NCI-H1048 (cell line): Measurements from ENCODE around the gene DHRS9.
"Not testable (repeated sequence)": the region's sequence is repeated elsewhere in the genome, so short reads cannot be mapped to it uniquely, and the experiment has no call there.

Experiments used
- DNase-seq: peaks from one replicate; lab custom pipeline; 2025; lab: John Stamatoyannopoulos, UW

The DHRS9 gene

DNA sequence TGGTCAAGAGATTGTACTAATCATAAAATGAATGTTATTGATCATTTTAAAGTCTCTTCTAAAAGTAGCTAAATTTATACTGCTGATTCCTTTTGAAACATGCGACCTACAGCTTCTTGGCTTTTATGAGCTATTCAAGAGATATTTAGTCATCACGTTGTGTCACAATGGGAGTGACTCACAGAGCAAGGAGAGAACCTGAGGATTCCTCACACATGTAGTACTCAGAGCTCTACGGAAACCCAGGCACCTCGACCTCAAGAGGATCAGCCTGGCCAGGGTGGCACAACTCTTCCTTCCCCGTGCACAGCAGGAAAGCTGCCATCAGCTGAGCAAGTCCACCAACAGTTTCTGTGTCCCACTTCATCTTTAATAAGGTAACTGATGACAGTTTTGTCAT lies at the start of gene DHRS9:
TSS of gene DHRS9 (plus strand) at position 223 of the 400 bp plus-strand sequence. CDS start 12,019 bp downstream, outside the sequence.
- no peak for DNase-seq

DNA sequence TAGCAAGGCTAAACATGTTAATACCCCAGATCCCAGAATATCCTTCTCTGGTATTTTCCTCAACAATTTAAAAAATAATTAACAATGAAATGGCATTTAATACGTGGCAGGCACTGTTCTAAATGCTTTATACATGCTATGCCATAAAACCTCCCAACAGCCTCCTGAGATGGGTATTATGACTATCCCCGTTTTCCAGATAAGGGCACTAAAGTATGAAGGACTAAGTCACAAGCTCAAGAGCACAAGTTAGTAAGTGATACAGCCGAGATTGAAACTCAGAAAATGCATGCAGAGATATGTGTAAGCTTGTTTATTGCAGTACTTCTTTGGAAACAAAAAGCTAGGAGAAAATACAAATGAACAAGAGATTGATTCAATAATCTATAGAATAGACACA lies 46.2 kb upstream of the DHRS9 start:
- DNase-seq: no peak

GRCh38 chr2:169026056-169026455 lies 43.3 kb upstream of the DHRS9 start:
- no peak for DNase-seq

GRCh38 chr2:169027234-169027633 lies 42.1 kb upstream of the DHRS9 start:
- no peak for DNase-seq

DNA sequence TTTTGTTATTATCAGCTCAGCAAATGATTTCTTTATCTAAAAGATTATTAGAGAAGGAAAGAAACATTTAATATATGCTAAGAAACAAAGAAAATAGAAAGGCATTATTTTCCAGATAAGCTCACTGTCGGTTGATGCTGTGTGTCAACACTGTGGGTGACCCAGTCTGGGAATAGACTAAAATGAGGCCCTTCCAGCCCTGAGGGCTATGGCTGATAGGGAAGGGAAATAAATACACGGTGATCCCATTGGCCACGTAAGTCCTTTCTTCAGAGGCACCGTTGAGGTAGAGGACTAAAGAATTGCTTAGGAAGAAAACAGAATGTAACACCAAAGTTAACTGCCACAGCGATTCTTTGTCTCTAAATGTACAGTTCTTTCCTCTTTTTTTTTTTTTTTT lies 40.0 kb upstream of the DHRS9 start:
- DNase-seq: no peak

- no peak for DNase-seq
Observed at GRCh38 chr2:169031202-169031601, 38.2 kb upstream of the DHRS9 start, which contains the start of gene ABCB11. Gene ABCB11 (minus strand): TSS chr2:169031324. CDS start chr2:169018125, 13,199 bp downstream.

DNA sequence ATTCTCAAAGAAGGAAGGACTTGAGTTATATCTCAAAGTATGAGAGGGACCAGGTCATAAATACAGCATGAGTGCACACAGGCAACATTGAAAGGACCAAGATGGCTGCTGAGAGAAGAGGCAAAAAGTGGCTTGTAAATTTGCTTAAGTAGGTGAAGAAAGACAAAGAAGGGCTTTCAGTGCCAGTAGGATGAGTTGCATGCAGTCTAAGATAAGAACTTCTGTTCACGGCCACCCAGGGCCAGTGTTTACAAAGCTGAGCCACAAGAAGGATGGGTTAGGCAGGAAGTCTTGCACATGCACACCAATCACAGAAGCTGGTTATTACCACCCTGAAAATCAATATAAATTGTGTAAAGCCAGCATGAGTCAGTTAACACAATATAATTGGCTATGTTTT lies 35.1 kb upstream of the DHRS9 start:
- no peak for DNase-seq

- no peak for DNase-seq
Observed at GRCh38 chr2:169034984-169035544, 34.3 kb upstream of the DHRS9 start.

- DNase-seq: no peak
Observed at GRCh38 chr2:169035887-169036286, 33.5 kb upstream of the DHRS9 start.

DNA sequence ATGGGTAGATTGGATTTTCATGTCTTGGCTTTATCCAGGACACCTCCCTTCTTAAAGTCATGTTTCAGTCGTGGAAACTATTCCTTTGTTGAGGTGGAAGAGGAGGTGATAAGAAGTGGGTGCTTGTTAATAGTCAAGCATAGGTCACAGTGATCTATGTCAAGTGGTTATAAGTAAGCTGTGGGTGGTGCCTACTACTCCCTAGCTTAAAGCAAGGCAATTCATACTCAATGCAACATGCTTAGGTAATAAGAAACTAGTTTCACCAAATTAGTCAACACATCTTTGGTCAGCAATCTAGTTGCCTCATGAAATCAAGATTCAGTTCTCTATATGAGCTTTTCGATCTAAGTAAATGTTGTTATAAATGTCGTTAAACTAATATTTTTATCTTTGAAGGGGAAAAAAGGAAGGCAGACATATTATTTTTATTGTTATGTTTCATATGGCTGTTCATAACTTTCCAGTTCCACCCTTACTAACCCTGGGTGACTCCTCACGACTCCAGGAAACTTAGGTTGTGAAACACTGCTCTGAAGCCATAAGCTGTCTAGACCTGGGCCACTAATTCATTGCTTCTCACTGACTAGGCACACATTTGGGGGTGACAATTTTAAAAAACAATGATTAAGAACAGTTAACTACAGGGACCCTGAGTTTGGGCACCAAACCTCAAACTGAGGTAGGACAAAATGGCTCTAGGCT lies 32.5 kb upstream of the DHRS9 start:
- DNase-seq: no peak

GRCh38 chr2:169038338-169038757 lies 31.0 kb upstream of the DHRS9 start:
- no peak for DNase-seq

GRCh38 chr2:169039702-169040101 lies 29.7 kb upstream of the DHRS9 start:
- DNase-seq: no peak

GRCh38 chr2:169041594-169041993 lies 27.8 kb upstream of the DHRS9 start:
- DNase-seq: no peak

DNA sequence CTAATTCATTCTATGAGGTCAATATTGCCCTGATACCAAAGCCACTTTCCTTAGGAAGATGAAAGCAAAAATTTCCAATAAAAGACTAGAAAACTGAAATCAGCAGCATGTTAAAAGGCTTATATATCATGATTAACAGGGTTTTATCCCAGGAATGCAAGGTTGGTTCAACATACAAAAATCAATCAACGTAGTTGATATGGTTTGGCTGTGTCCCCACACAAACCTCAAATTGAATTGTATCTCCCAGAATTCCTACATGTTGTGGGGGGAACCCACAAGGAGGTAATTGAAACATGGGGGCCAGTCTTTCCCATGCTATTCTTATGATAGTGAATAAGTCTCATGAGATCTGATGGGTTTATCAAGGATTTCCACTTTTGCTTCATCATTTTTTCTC lies 26.5 kb upstream of the DHRS9 start:
- no peak for DNase-seq

DNA sequence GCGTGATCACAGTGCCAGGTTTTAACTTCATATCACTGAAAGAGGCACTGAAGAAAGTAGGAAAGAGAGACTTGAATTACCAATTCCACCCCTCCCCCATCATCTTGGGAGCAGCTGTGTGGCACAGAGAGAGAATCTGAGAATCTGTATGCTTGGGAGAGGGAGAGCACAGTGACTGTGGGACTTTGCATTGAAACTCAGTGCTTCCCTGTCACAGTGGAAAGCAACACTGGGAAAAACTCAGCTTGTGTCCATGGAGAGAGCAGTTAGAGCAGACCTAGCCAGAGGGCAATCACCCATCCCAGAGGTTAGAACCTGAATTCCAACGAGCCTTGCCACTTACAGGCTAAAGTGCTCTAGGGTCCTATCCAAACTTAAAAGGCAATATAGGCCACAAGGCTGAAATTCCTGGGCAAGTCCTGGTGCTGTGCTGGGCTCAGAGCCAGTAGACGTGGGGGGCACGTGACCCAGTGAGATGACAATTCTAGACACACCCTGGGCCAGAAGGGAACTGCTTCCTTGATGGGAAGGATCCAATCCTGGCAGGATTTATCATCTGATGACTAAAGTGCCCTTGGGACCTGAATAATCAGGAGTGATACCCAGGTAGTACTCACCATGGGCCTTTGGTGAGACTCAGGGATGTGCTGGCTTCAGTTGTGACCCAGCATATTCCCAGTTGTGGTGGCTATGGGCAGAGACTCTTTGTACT lies 22.8 kb upstream of the DHRS9 start:
- DNase-seq: no peak

DNA sequence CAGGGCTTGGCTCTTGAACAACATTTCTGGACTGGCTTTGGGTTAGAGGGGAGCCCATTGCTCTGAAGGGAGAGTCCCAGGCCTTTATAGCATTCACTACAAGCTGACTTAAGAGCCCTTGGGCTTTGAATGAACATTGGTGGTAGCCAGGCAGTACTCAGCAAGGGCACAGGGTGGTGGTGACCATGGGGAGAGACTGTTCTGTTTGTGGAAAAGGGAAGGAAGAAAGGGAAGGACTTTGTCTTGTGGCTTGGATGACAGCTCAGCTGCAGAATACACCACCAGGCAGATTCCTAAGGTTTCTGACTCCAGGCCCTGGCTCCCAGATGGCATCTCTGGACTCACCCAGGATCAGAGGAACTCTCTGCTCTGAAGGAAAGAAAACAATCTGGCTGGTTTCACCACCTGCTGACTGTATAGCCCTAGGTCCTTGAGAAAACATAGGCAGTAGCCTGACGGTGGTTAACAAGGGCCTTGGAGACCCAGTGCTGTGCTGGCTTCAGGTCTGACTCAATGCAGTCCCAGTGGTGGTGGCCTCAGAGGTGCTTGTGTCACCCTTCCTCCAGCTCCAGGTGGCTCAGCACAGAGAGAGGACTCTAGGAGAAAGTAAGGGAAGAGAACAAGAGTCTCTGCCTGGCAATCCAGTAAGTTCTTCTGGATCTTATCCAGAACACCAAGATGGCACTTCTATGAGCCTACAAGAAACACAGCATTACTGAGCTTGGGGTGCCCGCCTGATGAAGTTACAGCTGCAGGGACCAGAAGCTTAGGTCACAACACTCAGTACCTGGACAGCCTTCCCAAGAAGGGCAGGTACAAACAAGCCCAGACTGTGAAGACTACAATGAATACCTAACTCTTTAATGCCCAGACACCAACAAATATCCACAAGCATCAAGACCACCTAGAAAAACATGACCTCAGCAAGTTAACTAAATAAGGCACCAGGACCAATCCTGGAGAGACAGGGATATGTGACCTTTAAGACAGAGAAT lies 21.8 kb upstream of the DHRS9 start:
- DNase-seq: no peak

- no peak for DNase-seq
Observed at GRCh38 chr2:169049142-169049541, 20.2 kb upstream of the DHRS9 start.

GRCh38 chr2:169050476-169051240 lies 18.7 kb upstream of the DHRS9 start:
- no peak for DNase-seq

DNA sequence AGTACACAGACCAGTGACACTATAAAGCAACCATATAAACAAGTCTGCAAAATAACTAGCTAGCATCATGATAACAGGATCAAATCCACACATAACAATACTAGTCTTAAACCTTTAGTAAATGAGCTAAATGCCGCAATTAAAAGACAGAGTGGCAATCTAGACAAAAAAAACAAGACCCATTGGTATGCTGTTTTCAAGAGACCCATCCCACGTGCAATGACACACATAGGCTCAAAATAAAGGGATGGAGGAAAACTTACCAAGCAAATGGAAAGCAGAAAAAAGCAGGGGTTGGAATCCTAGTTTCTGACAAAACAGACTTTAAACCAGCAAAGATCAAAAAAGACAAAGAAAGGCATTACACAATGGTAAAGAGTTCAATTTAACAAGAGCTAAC lies 14.8 kb upstream of the DHRS9 start:
- DNase-seq: not testable (repeated sequence)

- not testable (repeated sequence) for DNase-seq
Observed at GRCh38 chr2:169064199-169064598, 5.2 kb upstream of the DHRS9 start.

DNA sequence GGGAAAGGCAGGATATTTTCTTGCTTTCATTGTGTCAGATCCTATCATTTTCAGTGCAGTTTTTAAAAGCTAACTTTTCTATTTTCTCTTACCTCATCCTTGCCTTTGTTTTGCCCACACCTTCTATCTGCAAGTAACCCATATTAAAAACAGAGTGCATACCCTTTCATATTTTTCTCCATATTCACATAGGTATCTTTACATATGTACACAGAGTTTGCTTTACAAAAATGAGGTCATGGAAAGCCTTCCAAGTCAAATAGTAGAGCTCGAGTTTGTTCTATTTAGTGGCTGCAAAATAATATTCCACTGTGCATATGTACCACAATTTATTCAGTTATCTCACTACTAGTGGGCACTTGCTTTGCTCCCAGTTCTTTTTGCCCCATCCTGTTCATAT lies 3.9 kb upstream of the DHRS9 start:
- no peak for DNase-seq
